Heart left ventricle (tissue), 16 donors: Measurements from ENCODE around the gene C22orf31. TPM values are rescaled to one million over a fixed set of nuclear protein-coding genes. Genes with fewer than 3 reads are reported as not detected.
A peak's percentile ranks its signal among the peaks of the same experiment; 100 is the strongest.
"Not testable (repeated sequence)": the region's sequence is repeated elsewhere in the genome, so short reads cannot be mapped to it uniquely, and the experiment has no call there.

Experiments
- ATAC-seq, 4 donors: fragments of 200-7000 bp; cut with Tn5 transposase; one replicate each; pipeline ENCODE4 v1.9.1; 2020 to 2022; ENCODE audit warnings: moderate library complexity in 4 of 4, mild to moderate bottlenecking in 3 of 4, moderate number of reproducible peaks in 1 of 4
- DNase-seq, 5 donors: peaks; one replicate each; pipeline ENCODE4 v3.0.0-alpha.2; 2020
- H3K27ac ChIP-seq, 12 donors: fragments of 200-600 bp; sonication (generic) in 4 of 12; one replicate each; pipeline versions ENCODE4 v1.5.0 to v1.8.0; 2016 to 2022; ENCODE audit warnings: mild to moderate bottlenecking in 2 of 12
- H3K27me3 ChIP-seq, 9 donors: fragments of 200-600 bp; sonication (generic) in 2 of 9; one replicate each; pipeline versions ENCODE4 v1.5.1 to v1.8.0; 2016 to 2022; ENCODE audit warnings: mild to moderate bottlenecking in 3 of 9
- H3K36me3 ChIP-seq, 9 donors: fragments of 200-600 bp; sonication (generic) in 2 of 9; one replicate each; pipeline versions ENCODE4 v1.5.0 to v1.8.0; 2018 to 2022; ENCODE audit warnings: mild to moderate bottlenecking in 2 of 9
- H3K4me1 ChIP-seq, 12 donors: fragments of 200-600 bp; sonication (generic) in 4 of 12; one replicate each; pipeline versions ENCODE4 v1.5.0 to v1.8.0; 2016 to 2022; ENCODE audit warnings: mild to moderate bottlenecking in 3 of 12
- H3K4me3 ChIP-seq, 12 donors: fragments of 200-600 bp; sonication (generic) in 4 of 12; one replicate each; pipeline versions ENCODE4 v1.5.0 to v1.8.0; 2017 to 2022; ENCODE audit warnings: mild to moderate bottlenecking in 9 of 12, moderate library complexity in 4 of 12
- H3K9me3 ChIP-seq, 12 donors: fragments of 200-600 bp; sonication (generic) in 4 of 12; one replicate each; pipeline versions ENCODE4 v1.5.0 to v1.8.0; 2016 to 2022; ENCODE audit warnings: mild to moderate bottlenecking in 1 of 12
- POLR2A ChIP-seq, 2 donors: fragments of 450-650 bp; IDR thresholded peaks; one replicate each; pipeline ENCODE4 v1.6.1; 2017; ENCODE audit warnings: antibody characterized with exemption in 2 of 2, mild to moderate bottlenecking in 2 of 2, moderate library complexity in 2 of 2
- WGBS, 4 donors: extraction: QIAGEN DNeasy Blood & Tissue Kit in 2 of 4; methylation state at CpG; one replicate each; pipeline versions ENCODE4 v1.1.5 to v1.1.7; 2013 to 2018; 5-methylcytosine and 5-hydroxymethylcytosine counted together
- intact Hi-C, 10 donors: fragments of 100-400 bp; cut with DNase I; formaldehyde crosslinking; loops; one replicate each; pipeline versions ENCODE4 v1.11.1 to v1.14.2; 2022
- polyA plus RNA-seq, 2 donors: library from polyadenylated mRNA; stranded (reverse); fragments of 200-250 nt; gene quantifications; one replicate each; pipeline ENCODE4 v1.2.3, GENCODE V29; 2013
- total RNA-seq, 9 donors: library from RNA; depleted of rRNA in 2 of 9; stranded (reverse); fragments of >200 nt in 2 of 9; fragmentation: NEBNext Ultra II Directional in 3 of 9; extraction: Animal tissue kit (Norgen Biotek cat#: 25700) in 3 of 9; gene quantifications; one replicate each; pipeline versions ENCODE4 v1.1.0 to v1.2.4, GENCODE V29; 2016 to 2023
- TF ChIP-seq, protein P1 (sequence below), 12 donors: fragments of 200-600 bp; sonication (generic) in 4 of 12; IDR thresholded peaks; one replicate each; pipeline versions ENCODE4 v1.5.0 to v1.8.0; 2018 to 2022; ENCODE audit warnings: antibody characterized with exemption in 12 of 12, mild to moderate bottlenecking in 5 of 12
- donor health status: ischemic (EF 13 %, LVEDD 7.1; RV severe dilation, severe dysfunction).
- donor health status: healthy with polysubstance abuse.
- donor health status: DM: no; HTN: yes; CAD: no.
- donor health status: DM: no; HTN: no; CAD: no.
- donor health status: ischemic (EF 25% LVEDD 6.9; RV normal size, moderate dysfunction).
- donor health status: ischemic (EF 25% LVEDD 5.7; RV mildly dilated, moderate dysfunction).
- donor health status: healthy.
- donor health status: DM: yes; HTN: yes; CAD: no.
- donor health status: ischemic (EF 35%, LVEDD 5.7; RV mildly dilated, moderate dysfunction).
- donor health status: nonischemic (EF 11% LVEDD 7.7; RV severe dilation, severe dysfunction).
- donor health status: DM: yes; HTN: yes; CAD: no.
- donor health status: PGD.
- donor health status: ischemic (EF 29% LVEDD 5.4; RV normal size, mild dysfunction).
- donor health status: nonischemic (EF 23%, LVEDD 6.1; RV moderate dilation, normal function).

Gene C22orf31
- total and polyA plus RNA-seq, 11 donors, result 0.40 TPM; not detected in 10

DNA sequence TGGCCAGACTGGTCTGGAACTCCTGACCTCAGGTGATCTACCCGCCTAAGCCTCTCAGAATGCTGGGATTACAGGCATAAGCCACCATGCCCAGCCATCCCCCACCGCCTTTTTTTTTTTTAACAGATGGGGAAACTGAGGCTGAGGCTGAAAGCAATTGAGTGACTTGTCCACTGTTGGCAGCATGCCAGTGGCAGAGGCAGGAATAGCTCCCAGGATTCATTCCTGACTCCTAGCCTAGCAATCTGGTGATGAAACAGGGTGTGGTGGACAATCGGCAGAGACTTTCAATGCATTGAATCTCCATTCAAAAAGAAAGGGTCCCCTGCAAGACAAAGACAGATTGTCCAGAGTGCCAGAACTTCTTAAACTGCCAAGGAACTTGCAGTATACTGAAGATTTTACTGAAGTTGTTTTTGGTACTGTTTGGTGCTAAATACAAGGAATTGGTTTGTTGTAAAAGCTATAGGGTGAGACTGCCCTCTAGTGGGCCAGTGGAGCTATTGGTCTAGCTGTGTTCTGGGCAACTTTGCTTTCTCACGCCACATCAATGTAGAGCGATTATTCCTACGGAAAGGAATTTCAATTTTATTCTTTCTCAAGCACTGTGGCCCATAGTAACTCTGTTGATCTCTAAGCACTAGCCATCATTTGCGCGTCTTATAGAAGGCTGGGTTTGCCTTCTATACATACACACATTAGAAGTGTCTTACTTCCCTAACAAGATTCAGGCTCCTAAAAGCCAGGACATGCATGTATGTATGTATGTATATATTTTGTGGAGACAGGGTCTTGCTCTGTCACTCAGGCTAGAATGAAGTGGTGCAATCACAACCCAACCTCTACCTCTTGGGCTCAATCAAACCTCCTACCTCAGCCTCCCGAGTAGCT lies 21.0 kb downstream of the C22orf31 start:
- Histone ChIP-seq H3K27ac (no peak overlapping the region), H3K4me3 (no peak overlapping the region), H3K9me3 (no peaks in the 10 kb centered on the region), H3K4me1 (peaks cover 0 to 10% (median 0%) of the 10 kb centered on the region in 12 donors), H3K36me3 (peaks cover 0 to 17% (median 0%) of the 10 kb centered on the region in 9 donors), H3K27me3 (no peaks in the 10 kb centered on the region)
- DNase-seq (peak in 4 of 5 donors; percentile 39 to 61 (median 52)), ATAC-seq (peak in 3 of 4 donors; percentile 69 to 84 (median 76))
- WGBS, 4 donors, result 35 to 38% (median 37%) methylated on average over 9 of the region's 9 CpGs
- TF ChIP-seq, protein P1, sequence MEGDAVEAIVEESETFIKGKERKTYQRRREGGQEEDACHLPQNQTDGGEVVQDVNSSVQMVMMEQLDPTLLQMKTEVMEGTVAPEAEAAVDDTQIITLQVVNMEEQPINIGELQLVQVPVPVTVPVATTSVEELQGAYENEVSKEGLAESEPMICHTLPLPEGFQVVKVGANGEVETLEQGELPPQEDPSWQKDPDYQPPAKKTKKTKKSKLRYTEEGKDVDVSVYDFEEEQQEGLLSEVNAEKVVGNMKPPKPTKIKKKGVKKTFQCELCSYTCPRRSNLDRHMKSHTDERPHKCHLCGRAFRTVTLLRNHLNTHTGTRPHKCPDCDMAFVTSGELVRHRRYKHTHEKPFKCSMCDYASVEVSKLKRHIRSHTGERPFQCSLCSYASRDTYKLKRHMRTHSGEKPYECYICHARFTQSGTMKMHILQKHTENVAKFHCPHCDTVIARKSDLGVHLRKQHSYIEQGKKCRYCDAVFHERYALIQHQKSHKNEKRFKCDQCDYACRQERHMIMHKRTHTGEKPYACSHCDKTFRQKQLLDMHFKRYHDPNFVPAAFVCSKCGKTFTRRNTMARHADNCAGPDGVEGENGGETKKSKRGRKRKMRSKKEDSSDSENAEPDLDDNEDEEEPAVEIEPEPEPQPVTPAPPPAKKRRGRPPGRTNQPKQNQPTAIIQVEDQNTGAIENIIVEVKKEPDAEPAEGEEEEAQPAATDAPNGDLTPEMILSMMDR (IDR thresholded peaks at IDR 0.05), result peak; percentile 93 to 99 (median 96)
- no peak for TF ChIP-seq POLR2A (IDR thresholded peaks at IDR 0.05)
- intact Hi-C loops, result loop anchor here (1.0 to 10.0 kb wide), 9 partner anchors 104 to 440 kb away; no protein-coding TSS in a partner anchor

DNA sequence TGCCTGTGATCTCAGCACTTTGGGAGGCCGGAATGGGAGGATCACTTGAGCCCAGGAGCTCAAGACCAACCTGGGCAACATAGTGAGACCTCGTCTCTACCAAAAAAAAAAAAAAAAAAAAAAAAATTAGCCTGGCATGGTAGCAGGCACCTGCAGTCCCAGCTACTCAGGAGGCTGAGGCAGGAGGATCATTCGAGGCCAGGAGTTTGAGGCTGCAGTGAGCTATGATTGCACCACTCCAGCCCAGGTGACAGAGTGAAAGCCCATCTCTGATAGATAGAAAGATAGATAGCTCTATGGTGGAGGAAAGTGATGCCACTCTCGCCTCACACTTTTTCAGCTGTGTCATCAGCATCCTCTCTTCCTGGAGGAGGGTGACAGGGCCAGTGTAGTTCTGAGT lies 21.9 kb downstream of the C22orf31 start:
- not testable (repeated sequence) for ATAC-seq, H3K4me3 ChIP-seq, DNase-seq, H3K27me3 ChIP-seq, H3K27ac ChIP-seq, H3K9me3 ChIP-seq
- intact Hi-C loops, result loop anchor here (1.0 to 10.0 kb wide), 11 partner anchors 105 to 442 kb away; partner anchors contain the start of gene ZNRF3 (in 3 of the 10)
- Histone ChIP-seq H3K4me1 (peaks cover 0 to 10% (median 0%) of the 10 kb centered on the region in 12 donors), H3K36me3 (peaks cover 0 to 12% (median 0%) of the 10 kb centered on the region in 9 donors)
- WGBS, 4 donors, result 91 to 98% (median 94%) methylated on average over 4 of the region's 4 CpGs

- ATAC-seq, result no peak
- no peak for DNase-seq
- Histone ChIP-seq H3K27ac (no peak overlapping the region), H3K9me3 (no peaks in the 10 kb centered on the region), H3K27me3 (no peaks in the 10 kb centered on the region), H3K4me3 (no peak overlapping the region), H3K36me3 (peaks cover 0 to 9% (median 0%) of the 10 kb centered on the region in 9 donors), H3K4me1 (peaks cover 0 to 10% (median 0%) of the 10 kb centered on the region in 12 donors)
- WGBS, 4 donors, result 88 to 92% (median 88%) methylated on average over 9 of the region's 9 CpGs
- intact Hi-C loops, result loop anchor here in 5 of 10 donors (5.0 to 10.0 kb wide), 3 partner anchors 154 to 442 kb away; partner anchors contain the start of gene ZNRF3 (in 3 of the 5)
- no peak for TF ChIP-seq POLR2A (IDR thresholded peaks at IDR 0.05)
- TF ChIP-seq, protein P1 (IDR thresholded peaks at IDR 0.05), result no peak
Measured at GRCh38 chr22:29039148-29039547, 22.5 kb downstream of the C22orf31 start.

- no peaks in the 10 kb centered on the region for H3K9me3 ChIP-seq
- no peaks in the 10 kb centered on the region for H3K27me3 ChIP-seq
- TF ChIP-seq, protein P1 (IDR thresholded peaks at IDR 0.05), result no peak
- TF ChIP-seq POLR2A (IDR thresholded peaks at IDR 0.05), result no peak
- intact Hi-C loops, result loop anchor here in 5 of 10 donors (5.0 to 10.0 kb wide), 3 partner anchors 153 to 440 kb away; partner anchors contain the start of gene ZNRF3 (in 3 of the 5)
- H3K4me1 ChIP-seq, result peaks cover 0 to 14% (median 5%) of the 10 kb centered on the region in 12 donors
- WGBS, 4 donors, result 75 to 83% (median 80%) methylated on average over 4 of the region's 4 CpGs
- H3K36me3 ChIP-seq, result no peaks in the 10 kb centered on the region
- no peak overlapping the region for H3K27ac ChIP-seq
- ATAC-seq (no peak), DNase-seq (no peak)
- no peak overlapping the region for H3K4me3 ChIP-seq
Measured at GRCh38 chr22:29037340-29037932, 24.2 kb downstream of the C22orf31 start.
